GM18858 (cell line): ENCODE data around the gene TMCC1.
"Not testable (repeated sequence)": the region's sequence is repeated elsewhere in the genome, so short reads cannot be mapped to it uniquely, and the experiment has no call there.

ENCODE experiments used
- ATAC-seq: cut with Tn5 transposase; IDR thresholded peaks from one replicate; pipeline ENCODE4 v1.9.1; 2021; ENCODE audit not compliant: unreplicated experiment

TMCC1 gene

GRCh38 chr3:129893581-129894070 lies at the start of gene TMCC1:
TMCC1 (minus strand) TSS chr3:129893711.
- ATAC-seq, result peak; percentile 58

DNA sequence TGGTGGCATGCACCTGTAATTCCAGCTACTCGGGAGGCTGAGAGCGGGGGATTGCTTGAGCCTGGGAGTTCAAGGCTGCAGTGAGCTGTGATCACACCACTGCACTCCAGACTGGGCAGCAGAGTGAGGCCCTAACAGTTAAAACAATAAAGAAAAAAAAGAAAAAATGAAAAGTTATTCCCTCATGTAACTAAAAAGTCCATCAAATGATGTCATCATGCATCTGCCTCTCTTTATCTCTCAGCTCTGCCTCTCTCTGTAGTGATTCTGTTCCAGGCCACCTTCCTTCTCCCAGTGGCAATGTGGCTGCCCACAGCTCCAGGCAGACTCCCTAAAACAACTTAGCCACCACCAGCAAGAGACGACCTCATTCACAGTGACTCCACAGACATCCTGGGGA lies 49.5 kb upstream of the TMCC1 start:
- ATAC-seq, result no peak

GRCh38 chr3:129942296-129942695 lies 48.8 kb upstream of the TMCC1 start:
- ATAC-seq, result no peak

GRCh38 chr3:129940086-129940485 lies 46.6 kb upstream of the TMCC1 start:
- ATAC-seq, result no peak

- no peak for ATAC-seq
Measured at GRCh38 chr3:129938140-129938930, 44.8 kb upstream of the TMCC1 start.

GRCh38 chr3:129937717-129938116 lies 44.2 kb upstream of the TMCC1 start:
- no peak for ATAC-seq

DNA sequence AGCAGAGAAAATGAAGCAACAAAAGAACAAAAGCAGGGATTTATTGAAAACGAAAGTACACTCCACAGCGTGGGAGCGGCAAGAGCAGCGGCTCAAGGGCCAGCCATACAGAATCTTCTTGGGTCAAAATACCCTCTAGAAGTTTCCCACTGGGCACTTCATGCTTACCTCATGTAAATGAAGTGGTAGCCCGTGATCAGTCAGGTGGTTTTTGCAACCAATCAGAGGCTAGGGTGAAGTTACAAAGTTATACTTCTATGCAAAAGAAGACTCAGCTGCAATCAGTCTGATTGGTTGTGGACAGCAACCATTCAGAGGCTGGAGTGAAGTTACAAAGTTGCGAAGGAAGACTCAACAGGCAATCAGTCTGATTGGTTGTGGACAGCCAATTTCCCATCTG lies 43.2 kb upstream of the TMCC1 start:
- ATAC-seq, result no peak

DNA sequence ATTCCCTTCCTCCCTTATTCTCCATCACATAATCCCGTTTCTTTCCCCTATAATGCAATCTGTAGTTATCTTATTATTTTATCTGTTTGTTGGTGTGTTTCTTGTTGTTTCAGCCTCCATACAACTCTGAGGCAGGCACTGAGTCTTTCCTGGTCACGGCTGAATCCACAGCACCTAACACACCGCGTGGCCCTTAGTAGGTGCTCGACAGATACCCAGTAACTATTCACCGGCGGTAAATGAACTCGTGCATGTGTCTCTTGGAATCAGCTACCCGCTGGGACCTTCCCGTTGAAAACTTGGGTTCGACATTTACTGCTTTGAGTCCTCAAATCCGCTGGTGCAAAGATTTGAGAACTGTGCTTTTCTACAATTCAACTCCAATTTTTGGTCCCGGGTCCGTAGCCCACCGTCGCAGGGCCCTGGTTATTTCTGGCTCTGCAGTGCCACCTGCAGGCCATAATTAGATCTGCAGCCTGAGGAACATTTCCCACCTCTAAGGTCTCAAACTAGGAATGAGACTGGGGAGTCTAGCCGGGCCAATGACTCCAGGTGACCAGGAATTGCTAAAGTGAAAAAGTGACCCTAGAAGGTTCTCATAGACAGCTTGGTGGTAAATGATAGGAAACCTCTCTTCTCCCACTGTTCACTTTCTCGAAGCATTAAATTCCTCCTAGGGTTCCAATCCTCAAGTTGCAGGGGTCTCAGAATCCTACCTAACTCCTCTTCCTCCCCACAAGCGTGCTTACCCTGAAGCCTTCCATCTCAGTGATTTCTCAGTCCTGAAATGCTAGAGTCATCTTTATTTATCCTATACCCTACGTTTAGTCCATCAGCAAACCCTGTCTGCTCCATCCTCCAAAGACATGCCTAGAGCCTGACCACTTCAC lies 41.0 kb upstream of the TMCC1 start:
- ATAC-seq, result no peak

GRCh38 chr3:129933471-129933870 lies 40.0 kb upstream of the TMCC1 start:
- ATAC-seq, result no peak

DNA sequence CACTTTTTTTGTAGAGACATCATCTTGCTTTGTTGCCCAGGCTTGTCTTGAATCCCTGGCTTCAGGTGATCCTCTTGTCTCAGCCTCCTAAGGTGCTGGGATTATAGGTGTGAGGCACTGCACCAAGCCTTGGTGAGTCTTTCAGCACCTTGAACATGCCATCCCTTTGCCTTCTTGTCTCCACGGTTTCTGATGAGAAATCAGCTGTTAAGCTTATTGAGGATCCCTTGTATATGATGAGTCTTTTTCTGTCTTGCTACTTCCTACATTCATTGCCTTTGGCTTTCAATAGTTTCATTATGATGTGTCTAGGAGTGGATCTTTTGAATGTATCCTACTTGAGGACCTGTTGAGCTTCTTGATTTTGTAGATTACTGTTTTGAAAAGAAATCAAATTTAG lies 35.9 kb upstream of the TMCC1 start:
- no peak for ATAC-seq

DNA sequence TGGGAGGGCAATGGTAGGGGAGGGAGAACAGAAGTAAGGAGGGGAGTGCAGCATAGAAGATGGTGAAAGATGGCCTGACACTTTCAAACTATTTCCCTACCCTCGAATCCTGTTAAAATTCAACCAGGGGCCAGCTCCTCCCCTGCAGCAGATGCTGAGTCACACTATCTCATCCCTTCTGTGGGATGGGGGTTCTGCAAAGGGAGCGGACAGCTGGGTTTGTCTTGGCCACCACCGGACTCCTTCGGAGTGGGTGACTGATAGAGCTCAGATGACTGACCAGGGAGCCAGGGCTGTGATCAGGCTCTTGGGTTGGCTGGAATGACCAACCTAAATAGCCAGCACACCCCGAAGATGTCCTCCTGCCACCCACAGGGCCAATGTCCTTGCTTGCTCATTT lies 33.6 kb upstream of the TMCC1 start:
- ATAC-seq, result no peak

DNA sequence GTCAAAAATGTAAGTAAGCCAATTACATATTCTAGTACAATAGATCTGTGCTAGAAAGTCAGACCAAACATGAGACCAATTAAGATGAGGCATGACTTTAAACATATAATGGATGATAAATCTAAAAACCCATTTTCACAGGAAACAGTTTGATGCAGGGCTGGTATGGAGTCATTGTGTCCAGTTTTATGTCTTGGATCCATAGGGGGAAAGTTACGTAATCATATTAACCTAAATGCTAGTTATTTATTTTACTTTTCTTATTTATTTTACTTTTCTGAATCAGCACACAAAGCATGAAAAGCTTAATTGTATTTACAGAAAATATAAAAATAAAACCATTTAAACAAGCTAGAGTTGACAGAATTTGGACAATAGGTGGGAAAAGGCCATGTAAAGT lies 26.3 kb upstream of the TMCC1 start:
- no peak for ATAC-seq

GRCh38 chr3:129919357-129919756 lies 25.8 kb upstream of the TMCC1 start:
- no peak for ATAC-seq

- ATAC-seq, result no peak
Measured at GRCh38 chr3:129918461-129918860, 24.9 kb upstream of the TMCC1 start.

- ATAC-seq, result no peak
Measured at GRCh38 chr3:129917423-129918007, 24.0 kb upstream of the TMCC1 start.

- ATAC-seq, result no peak
Measured at GRCh38 chr3:129913618-129914017, 20.1 kb upstream of the TMCC1 start.

GRCh38 chr3:129911261-129911861 lies 17.9 kb upstream of the TMCC1 start:
- ATAC-seq, result no peak

GRCh38 chr3:129909235-129909634 lies 15.7 kb upstream of the TMCC1 start:
- not testable (repeated sequence) for ATAC-seq

DNA sequence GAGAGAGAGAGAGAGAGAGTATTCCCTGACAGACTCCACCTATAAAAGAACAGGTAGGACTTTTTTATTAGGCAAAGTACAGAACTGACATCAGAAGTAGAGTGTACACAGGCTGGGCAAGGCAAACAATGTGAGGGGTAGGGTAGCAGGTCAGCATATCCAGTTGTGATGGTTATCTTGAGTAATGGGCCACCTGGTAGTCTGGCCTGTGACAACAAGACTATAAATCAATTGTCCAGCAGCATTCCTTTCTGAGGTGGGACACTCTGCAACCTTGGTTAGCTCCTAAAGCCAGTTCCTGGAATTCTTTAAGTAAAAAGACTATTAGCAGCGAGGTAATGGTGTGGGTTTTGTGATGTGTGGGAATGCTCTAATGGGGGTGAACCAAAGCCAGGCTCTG lies 14.9 kb upstream of the TMCC1 start:
- no peak for ATAC-seq

DNA sequence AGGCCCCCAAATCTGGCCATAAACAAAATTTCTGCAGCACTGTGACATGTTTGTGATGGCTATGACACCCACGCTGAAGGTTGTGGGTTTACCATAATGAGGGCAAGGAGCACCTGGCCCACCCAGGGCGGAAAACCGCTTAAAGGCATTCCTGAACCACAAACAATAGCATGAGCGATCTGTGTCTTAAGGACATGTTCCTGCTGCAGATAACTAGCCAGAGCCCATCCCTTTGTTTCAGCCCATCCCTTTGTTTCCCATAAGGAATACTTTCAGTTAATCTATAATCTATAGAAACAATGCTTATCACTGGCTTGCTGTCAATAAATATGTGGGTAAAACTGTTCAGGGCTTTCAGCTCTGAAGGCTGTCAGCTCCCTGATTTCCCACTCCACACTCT lies 7.8 kb upstream of the TMCC1 start:
- not testable (repeated sequence) for ATAC-seq

GRCh38 chr3:129897026-129897425 lies 3.5 kb upstream of the TMCC1 start:
- no peak for ATAC-seq
